Measurements from ENCODE around the gene MBD3. TPM values are rescaled to one million over a fixed set of nuclear protein-coding genes. Genes with fewer than 3 reads are reported as not detected.

MBD3 gene
- total RNA-seq, 1 donor from 2014 or later = 88.9 TPM

DNA sequence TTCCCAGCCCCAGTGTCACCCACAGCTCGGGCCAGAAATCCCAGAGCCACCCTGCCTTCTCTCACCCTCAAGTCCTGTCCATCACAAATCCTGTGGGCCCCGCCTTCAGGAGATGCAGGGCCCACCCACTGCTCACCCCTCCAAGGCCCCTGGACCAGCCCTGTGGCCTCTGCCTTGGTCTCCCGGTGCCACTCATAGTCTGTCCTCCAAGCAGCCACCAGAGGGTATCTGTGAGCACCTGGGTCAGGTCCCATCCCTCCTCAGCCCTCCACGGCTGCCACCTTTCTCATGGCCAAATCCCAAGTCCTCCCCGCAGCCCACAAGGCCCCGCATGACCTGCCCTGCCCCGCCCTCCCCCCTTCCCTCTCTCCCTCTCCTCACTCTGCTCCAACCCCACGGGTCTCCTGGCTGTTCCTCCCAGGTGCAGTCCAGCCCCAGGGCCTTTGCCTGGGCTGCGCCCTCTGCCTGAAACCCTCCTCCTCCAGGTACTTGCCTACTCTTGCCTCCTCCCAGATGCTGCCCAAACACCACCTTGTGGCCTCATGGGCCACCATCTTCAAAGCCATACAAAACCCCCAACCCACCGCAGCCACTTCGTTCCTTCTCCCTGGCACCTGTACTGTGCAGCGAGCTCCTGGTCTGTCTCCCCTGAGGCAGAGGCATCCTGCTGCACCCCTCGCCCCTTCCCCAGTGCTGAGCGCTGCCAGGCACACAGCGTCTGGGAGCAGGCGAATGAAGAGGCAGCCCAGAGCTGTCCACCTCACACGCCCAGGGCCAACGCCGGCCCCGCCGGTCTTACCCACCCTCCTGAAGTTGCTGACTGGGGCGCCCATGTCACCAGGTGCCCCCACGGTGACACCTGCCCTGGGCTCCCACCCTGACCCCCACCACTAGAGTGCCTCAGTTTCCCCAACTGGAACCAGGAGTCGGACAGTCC, 25.8 kb upstream of the MBD3 start:
- no peak for DNase-seq

DNA sequence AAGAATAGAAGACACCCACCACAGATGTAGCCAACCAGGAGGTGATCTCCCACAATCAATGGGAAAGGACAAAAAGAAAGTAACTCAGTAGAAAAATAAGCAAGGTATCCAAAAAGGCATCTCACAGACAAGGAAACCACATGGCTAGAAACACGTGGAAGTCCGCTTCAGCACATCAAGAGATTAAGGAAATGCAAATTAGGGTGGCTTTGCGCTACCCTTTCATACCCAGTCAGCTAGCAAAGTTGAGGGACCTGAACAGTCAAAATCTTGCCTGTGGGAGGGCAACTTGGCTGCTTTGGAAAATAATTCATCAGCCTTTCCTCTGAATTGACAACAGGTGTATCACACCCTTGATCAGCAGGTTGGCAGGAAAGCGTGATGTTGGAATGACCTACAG, 24.2 kb upstream of the MBD3 start:
- DNase-seq = no peak

DNA sequence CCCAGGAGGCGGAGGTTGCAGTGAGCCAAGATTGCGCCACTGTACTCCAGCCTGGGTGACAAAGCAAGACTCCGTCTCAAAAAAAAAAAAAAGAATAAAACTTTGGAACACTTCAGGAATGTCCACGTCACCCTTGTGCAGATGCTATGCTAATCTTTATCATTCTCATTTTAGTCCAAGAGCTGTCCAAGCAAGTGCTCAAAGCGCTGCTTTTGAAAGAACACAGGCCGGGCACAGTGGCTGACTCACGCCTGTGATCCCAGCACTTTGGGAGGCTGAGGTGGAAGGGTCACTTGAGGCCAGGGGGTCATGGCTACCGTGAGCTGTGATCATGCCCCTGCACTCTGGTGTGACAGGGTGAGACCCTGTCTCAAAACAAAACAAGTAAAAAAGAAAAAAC, 23.7 kb upstream of the MBD3 start:
- no peak for DNase-seq

DNA sequence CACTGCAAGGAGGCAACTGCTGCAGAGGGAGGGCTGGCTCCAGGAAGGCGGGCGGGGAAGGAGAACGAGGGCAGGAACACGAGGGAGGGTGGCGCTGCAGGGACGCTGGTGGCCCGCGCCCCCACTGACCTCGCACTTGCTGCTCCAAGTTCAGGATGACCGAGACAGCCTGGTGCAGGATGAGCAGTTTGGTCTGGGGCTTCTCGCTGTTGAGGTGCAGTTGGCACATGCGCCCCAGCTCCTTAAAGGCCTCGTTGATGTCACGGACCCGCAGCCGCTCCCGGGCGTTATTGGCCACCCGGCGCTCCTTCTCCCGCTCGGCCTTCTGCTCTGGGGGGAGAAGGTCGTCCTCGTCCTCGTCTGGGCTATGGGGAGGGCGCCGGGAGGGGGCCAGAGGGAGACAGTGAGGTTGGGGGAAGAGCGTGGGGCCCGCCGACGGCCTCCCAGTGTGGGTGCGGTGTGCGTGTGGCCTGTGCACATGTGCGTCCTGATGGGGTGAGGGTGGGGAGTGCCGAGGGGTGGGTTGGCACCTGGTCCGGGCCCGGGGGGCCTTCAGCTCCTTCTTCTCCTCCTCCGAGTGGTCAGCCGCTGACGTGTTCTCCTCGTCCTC, 22.6 kb upstream of the MBD3 start:
- no peak for DNase-seq

DNA sequence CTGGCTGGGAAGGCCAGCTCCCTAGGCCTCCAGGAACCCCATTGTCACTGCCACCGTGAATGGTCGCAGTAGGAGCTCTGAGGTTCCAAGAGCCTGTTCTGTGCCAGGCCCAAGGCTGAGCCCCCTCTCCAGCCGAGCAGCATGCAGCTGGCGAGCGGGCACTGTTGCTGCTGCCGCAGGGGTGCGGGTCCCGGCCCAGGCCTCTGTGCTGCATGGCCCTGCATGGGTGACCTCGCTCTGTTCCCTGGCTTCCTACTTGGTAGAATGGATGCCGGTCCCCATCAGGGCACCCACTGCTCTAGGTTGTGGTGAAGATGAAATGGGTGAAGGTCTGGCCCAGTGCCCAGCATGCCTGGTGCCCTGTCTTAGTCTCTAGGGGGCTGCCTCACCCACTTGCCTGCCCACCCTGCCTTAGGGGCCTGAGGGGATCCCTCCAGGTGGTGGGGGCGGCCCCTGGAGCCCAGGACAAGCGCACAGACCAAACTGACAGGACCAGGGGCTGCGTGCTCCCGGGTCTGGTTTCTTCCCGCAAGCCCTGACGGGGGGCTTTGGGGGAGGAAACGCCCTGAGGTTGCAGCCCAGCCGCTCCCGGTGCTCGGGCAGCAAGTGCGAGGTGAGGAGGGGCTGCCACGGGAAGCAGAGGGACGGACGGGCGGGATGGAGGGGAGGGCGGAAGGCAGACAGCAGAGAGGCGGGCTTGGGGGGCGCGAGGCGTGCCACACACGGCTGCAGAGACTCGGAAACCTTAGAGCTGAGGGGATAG, 21.3 kb upstream of the MBD3 start:
- no peak for DNase-seq

DNA sequence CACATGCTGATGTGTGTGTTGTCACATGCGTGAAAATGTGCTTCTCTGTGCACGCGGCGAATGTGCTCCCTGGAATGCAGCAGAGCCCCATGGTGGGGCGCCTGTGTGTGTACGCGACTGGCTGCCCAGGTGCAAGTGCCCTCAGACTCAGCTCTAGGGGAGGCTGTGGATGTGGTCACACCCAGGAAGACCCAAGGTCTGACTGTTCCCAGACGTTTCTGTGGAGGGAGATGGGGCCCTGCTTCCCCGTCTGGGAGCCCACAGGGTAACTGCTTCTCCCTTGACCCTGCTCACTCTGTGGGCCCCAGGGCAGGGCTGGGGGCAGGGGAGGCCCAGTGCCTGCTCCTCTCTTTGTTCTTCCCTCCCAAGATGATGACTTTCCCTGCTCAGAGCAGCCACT, 20.5 kb upstream of the MBD3 start:
- DNase-seq = no peak

DNA sequence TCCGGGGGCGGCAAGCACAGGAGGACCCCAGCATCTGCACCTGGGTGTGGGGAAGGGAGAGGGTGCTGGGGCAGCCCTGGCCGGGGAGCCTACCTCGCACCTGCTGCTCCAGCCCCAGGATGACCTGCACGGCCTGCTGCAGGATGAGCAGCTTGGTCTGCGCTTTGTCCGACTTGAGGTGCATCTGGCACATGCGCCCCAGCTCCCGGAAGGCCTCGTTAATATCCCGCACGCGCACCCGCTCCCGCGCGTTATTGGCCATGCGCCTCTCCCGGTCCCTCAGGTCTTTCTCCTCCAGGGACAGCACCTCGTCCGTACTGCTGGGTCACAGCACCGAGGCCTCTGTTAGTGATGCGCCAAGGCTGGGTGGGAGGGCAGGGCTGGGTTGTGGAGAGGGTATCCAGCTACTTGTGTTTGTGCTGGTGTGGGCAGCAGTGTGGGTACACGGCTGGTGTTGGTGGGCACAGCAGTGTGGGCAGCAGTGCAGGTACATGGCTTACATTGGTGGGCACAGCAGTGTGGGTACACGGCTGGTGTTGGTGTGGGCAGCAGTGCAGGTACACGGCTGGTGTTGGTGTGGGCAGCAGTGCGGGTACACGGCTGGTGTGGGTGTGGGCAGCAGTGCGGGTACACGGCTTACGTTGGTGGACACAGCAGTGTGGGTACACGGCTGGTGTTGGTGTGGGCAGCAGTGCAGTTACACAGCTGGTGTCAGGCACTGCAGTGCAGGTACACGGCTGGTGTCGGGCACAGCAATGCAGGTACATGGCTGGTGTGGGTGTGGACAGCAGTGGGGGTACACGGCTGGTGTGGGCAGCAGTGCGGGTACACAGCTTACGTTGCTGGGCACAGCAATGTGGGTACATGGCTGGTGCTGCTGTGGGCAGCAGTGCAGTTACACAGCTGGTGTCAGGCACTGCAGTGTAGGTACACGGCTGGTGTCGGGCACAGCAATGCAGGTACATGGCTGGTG, 19.7 kb upstream of the MBD3 start:
- no peak for DNase-seq

DNA sequence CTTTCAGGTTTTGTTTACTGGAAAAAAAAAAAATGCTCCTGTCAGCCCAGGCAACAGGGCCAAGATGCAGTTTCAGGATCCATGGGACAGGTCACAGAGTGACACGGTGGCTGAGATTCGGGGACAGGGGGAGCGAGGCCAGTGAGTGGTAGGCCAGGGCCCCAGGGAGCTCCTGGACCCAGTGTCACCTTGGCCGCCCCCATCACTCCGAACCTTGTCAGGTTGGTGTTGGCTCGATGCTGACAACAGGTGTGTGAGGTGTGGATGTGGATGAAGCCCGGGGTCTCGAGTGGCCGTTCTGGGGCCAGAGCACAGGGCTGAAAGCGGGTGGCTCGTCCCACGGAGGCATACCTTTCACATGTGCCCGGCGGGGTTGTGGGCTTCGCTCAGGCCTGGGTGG, 18.7 kb upstream of the MBD3 start:
- no peak for DNase-seq

DNA sequence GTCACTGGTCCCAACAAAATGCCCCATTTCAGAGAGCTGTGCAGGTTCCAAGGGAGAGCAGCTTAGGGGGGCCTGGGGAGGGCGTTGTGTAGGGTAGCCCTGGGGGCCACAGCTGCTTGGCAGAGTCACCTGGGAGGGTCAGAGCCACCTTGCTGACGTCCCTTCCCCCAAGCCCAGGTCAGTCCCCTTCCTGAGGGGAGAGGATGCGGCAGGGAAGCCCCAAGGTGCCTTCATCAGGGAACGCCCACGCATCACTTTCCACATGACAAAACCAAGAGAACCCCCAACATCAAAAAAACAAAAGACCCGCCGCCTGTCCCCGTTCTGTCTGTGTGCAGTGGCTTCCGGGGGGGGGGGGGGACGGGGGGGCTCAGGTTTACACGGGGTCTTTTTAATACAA, 17.9 kb upstream of the MBD3 start:
- no peak for DNase-seq

DNA sequence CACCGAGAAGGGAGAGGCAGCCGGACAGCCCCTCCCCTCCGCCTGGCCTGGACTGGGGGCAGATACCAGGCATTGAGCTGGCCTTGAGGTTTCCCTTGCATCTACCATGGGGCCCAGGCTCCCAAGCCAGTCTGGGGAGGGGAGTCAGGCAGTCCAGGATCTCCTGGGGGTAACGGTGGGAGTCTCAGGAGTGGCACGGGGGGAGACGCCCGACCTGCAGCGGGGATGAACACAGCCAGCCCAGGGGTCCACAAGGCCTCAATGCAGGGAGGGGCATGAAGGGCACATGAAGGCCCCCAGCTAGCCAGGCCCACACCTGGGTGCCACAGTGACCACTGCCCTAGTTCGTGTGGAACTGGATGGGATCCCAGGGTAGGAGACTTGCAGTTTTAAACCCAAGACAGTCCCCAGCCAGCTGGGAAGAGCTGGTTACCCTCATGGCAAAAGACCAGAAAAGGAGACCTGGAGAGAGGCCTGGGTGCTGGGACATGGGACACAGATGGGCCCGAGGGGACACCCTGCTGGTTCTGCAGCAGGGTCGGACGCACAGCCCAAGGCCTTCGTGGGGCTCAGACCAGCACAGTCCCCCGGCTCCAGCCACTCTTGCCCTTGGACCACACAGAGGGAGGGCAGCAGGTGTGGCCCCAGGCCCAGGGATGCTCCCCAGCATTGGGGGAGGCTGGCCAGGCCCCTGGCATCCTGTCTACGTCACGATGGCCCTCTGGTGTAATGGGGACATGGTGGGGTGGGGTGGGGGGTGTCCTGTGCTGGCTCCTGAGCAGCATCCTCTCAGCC, 17.2 kb upstream of the MBD3 start:
- no peak for DNase-seq

DNA sequence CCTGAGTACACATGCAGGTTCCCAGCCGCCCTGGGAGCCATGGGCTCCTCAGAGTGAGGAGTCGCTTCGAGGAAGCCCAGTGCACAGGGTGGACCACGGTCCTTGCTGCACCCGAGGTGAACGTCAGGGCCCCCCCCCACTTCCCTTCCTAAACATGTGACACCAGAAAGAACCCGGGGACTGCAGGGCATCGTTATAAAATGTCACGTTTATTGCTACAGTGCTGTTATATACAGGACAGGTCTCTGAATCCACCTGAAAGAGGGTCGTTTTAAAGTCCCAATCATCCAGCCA, 16.4 kb upstream of the MBD3 start:
- DNase-seq = no peak

DNA sequence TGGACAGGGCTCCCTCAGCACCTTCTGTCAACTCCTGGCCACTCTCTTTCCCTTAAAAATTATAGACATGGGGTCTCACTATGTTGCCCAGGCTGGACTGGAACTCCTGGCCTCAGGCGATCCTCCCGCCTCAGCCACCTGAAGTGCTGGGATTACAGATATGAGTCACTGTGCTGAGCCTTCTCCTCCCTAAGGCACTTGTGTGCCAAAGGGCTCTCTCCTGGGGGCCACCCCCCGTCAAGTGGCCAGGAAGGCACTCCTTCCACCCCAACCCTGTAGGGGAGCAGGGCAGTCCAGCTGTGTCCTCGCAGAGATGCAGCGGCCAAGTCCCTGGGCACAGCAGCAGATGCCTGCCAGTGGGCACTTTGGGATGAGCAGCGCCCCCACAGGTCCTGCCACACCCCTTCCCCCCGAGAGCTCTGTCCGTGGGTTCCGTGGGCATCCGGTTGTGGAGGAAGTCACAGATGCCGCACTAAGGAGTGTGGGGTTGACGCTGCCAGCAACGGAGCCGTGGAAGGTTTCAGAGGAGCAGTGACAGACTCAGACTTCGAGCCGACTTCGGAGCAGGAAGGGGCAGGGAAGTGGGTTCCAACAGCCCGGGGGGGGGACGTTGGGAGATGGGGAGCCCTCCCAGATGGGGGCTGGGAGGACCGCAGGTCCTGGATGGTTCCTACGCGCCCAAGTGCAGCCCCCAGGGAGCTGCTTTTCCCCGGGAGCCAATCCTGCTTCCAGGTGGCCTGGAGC, 15.9 kb upstream of the MBD3 start:
- no peak for DNase-seq

DNA sequence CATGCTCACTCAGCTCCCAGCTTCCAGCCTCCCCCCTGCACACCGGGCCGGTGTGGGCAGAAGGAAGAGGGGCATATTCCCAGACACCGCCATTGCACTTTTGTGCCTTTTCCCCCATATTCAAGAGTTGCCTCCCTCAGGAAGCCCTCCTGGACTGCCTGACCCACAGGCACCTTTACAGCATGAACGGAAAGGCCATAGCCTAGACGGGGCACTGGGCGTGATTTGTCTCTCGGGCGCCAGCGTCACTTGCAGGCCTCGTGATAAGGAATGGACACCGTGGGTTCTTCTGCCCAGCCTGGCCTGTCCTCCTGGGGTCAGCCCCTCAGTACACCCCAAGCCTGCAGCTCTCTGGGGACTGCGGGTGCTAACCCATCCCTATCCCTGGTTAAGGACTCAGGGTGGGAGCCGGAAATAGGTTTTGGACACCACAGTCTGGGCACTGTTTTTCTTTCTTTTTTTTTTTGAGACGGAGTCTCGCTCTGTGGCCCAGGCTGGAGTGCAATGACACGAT, 13.5 kb upstream of the MBD3 start:
- no peak for DNase-seq

DNA sequence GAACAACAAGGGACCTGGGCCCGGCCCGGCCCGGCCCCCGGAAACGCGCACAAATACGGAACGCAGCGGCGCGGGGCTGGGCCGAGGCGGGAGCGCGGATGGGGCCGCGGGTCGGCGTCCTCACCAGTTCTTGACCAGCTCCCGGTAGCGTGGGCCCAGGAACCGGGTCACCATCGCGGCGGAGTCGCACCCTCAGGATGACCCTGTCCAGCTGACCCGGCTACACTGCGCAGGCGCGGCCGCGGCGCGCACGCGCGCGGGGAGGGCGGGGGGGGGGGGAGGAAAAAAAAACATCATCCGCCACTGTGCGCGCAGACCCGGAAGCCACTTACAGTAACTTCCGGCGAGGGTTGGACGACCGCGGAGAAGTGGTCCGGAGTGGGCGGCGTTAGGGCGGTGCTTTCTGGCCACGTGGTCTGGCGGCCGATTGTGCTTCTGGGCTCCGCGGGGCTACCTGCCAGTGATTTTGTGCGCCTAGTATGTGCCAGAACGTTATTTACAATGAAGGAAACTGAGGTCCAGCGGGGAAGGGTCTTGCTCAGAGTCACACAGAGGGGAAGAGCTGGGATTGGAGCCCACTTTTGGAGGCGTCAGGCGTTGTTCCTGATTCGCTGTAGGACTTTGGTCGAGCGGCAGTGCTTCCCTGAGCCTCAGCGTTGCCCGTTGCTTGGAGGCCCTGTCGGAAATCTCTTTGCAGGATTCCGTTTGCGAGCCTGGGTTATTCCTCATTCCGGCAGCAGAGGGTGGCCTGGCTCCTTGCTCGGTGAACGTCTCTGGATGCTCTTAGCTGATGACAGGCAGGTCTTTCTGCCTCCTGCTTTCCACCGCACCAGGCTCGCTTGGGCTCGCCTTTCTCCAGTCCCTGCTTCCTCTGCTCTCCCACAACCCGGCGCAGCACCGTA, 12.8 kb upstream of the MBD3 start, which contains the start of gene UQCR11:
TSS of gene UQCR11 (minus strand) at position 227 of the 902 bp plus-strand sequence. CDS start at position 174, 53 bp downstream.
- DNase-seq = peak; percentile 98

DNA sequence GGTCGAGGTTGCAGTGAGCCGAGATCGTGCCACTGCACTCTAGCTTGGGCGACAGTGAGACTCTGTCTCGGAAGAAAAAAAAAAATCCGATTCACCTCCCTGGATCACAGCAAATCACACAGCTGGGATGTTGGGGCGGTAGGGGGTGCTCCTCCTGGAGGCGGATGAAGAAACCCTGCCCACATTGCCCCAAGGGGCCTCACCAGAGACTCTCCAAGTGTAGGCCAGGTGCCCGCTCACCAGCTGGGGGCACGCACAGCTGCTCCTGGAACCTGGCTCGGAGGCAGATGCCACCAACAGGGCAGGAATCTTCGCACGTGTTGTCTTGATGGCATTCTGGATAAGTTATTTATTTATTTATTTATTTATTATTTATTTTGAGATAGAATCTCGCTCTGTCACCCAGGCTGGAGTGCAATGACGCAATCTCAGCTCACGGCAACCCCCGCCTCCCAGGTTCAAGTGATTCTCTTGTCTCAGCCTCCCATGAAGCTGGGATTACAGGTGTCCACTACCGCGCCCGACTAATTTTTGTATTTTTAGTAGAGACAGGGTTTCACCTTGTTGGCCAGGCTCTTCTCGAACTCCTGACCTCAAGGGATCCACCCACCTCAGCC, 9.5 kb upstream of the MBD3 start:
- DNase-seq = no peak

DNA sequence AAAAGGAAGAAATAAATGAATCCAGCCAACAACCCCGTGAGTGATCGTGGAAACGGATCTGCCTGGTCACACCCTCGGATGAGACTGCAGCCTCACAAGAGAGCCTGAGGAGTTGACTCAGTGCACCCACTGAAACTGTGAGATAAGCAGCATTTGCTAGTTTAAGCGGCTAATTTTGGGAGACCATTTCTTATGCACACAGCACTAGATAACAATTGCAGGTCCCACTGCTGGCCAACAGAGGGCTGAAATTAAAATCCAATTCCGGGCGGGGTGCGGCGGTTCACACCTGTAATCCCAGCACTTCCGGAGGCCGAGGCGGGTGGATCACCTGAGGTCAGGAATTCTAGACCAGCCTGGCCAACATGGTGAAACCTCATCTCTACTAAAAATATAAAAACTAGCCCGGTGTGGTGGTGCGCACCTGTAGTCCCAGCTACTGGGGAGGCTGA, 9.0 kb upstream of the MBD3 start:
- no peak for DNase-seq

DNA sequence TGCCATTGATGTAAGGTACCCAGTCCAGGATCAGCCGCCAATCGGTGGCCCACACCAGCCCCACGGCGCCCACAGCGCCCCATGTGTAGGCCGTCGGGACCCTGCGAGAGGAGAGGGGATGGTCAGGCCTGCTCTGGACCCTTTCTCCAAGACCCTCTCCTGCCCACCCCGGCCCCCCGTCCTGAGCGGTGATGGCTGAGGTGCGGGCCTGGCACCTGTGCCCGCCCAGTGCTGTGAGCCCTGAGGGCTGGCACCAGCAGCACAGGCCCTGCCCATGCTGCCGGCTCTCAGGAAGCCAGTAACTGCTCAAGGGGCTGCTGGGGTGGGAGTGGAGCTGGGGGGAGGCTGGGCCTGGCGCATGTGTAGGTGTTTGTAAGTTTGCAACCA, 6.8 kb upstream of the MBD3 start:
- no peak for DNase-seq

DNA sequence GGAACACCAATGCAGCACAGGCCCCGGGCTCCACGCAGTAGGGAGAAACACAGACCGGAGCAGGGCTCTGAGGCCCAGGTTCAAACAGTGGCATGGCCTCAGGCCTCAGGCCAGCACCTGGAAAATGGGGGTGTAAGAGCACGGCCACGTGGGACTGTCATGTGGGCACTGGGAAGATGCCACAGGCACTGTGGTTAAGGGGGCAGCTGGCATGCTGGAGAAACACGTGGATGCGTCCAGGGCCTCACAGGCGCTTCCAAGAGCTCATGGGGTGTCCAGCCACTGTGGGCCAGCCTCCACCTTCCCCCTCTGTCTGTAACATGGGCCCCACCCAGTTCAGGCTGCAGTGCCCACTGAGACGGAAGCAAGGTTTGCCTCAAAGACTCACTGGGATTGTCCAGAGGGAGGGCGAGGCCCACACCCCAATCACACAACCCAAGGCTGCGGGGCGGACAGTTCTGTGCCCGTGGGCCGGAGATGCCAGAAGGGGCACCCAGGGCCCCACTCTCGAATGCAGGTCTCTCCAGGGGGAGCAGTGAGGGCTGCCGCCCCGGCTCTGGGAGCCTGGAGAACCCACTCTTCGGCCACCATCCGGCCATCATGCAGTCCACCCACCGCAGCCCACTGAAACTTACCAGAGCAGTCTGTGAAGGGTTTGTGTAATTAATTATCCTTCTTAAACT, 6.3 kb upstream of the MBD3 start:
- DNase-seq = no peak

All from tongue (tissue), 2 donors.